Measurements from ENCODE around the gene FAM50A.

The FAM50A gene

DNA sequence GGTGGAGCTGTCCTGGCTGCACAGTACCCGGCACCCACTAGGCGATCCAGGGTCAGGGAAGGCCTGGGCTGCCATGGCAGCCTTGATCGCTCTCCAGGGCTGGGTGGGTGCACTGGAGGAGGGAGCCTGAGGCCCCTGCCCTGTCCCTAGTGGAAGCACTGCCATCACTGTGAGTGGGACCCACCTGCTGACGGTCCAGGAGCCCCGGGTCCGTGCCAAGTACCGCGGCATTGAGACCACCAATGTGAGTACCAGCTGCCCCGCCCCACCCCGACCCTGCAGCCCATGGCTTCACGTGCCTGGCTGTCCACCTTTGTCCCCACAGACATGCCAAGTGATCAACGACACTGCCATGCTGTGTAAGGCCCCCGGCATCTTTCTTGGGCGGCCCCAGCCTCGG is 23.0 kb downstream of the FAM50A start:
- Histone ChIP-seq H3K4me3 (ENCODE audit: severe bottlenecking) (no peak overlapping the region), H3K36me3 (ENCODE audit: low read depth) (peaks cover 6% of the 10 kb centered on the region), H3K27ac (ENCODE audit: poor library complexity, severe bottlenecking) (no peak overlapping the region), H3K27me3 (ENCODE audit: insufficient read depth, poor library complexity, severe bottlenecking) (no peaks in the 10 kb centered on the region), H3K9me3 (ENCODE audit: severe bottlenecking) (no peaks in the 10 kb centered on the region), H3K4me1 (ENCODE audit: insufficient read depth, poor library complexity, severe bottlenecking) (no peaks in the 10 kb centered on the region)
- TF ChIP-seq CTCF (IDR thresholded peaks at IDR 0.05; ENCODE audit: poor library complexity, severe bottlenecking), result no peak
- ATAC-seq (ENCODE audit: low read depth), result no peak
- no peak for DNase-seq (ENCODE audit: low spot score)

DNA sequence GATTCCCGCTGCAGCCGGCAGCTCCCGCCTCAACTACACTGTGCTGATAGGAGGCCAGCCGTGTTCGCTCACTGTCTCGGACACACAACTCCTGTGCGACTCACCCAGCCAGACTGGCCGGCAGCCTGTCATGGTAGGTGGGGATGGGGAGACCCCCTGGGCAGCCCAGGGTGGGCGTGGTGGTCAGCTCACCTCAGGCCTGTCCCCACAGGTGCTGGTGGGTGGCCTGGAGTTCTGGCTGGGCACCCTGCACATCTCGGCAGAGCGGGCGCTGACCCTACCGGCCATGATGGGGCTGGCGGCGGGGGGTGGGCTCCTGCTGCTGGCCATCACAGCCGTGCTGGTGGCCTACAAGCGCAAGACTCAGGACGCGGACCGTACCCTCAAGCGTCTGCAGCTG is 23.6 kb downstream of the FAM50A start:
- Histone ChIP-seq H3K4me1 (ENCODE audit: insufficient read depth, poor library complexity, severe bottlenecking) (no peaks in the 10 kb centered on the region), H3K36me3 (ENCODE audit: low read depth) (peaks cover 3% of the 10 kb centered on the region; the same call in 1 of the 2 replicates), H3K4me3 (ENCODE audit: severe bottlenecking) (no peak overlapping the region), H3K27me3 (ENCODE audit: insufficient read depth, poor library complexity, severe bottlenecking) (no peaks in the 10 kb centered on the region), H3K9me3 (ENCODE audit: severe bottlenecking) (no peaks in the 10 kb centered on the region), H3K27ac (ENCODE audit: poor library complexity, severe bottlenecking) (no peak overlapping the region)
- DNase-seq (ENCODE audit: low spot score), result no peak
- TF ChIP-seq CTCF (IDR thresholded peaks at IDR 0.05; ENCODE audit: poor library complexity, severe bottlenecking), result no peak
- no peak for ATAC-seq (ENCODE audit: low read depth)

DNA sequence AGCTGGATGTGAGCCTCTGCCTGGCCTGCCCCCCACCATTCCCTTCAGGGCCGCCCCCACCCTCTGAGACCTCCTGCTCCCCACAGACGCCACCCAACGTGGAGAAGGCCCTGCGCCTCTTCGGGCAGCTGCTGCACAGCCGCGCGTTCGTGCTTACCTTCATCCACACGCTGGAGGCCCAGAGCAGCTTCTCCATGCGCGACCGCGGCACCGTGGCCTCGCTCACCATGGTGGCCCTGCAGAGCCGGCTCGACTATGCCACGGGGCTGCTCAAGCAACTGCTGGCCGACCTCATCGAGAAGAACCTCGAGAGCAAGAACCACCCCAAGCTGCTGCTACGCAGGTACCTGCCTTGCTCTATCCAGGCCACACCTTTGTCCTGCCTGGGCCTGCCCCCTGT is 24.3 kb downstream of the FAM50A start:
- Histone ChIP-seq H3K27me3 (ENCODE audit: insufficient read depth, poor library complexity, severe bottlenecking) (no peaks in the 10 kb centered on the region), H3K4me3 (ENCODE audit: severe bottlenecking) (no peak overlapping the region), H3K4me1 (ENCODE audit: insufficient read depth, poor library complexity, severe bottlenecking) (no peaks in the 10 kb centered on the region), H3K27ac (ENCODE audit: poor library complexity, severe bottlenecking) (no peak overlapping the region), H3K36me3 (ENCODE audit: low read depth) (0 out of 2 replicates have a peak, but pooled peaks cover 3% of the 10 kb centered on the region), H3K9me3 (ENCODE audit: severe bottlenecking) (no peaks in the 10 kb centered on the region)
- no peak for TF ChIP-seq CTCF (IDR thresholded peaks at IDR 0.05; ENCODE audit: poor library complexity, severe bottlenecking)
- DNase-seq (ENCODE audit: low spot score) (no peak), ATAC-seq (ENCODE audit: low read depth) (no peak)

DNA sequence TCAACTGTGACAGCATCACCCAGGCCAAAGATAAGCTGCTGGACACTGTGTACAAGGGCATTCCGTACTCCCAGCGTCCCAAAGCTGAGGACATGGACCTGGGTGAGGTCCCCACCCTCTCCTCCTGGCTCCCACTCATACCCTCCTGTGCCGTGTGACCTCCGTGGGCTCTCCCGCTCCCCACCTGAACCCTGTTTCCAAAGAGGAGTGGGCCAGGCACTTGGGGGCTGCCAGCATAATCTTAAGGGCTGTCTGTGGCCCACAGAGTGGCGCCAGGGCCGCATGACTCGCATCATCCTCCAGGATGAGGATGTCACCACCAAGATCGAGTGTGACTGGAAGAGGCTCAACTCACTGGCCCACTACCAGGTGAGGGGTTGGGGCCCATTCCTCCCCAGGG is 25.2 kb downstream of the FAM50A start:
- ATAC-seq (ENCODE audit: low read depth), result no peak

More for the DNA sequence above, 25.2 kb downstream of the FAM50A start:
- Histone ChIP-seq H3K9me3 (ENCODE audit: severe bottlenecking) (no peaks in the 10 kb centered on the region), H3K27me3 (ENCODE audit: insufficient read depth, poor library complexity, severe bottlenecking) (no peaks in the 10 kb centered on the region), H3K36me3 (ENCODE audit: low read depth) (0 out of 2 replicates have a peak, but pooled peaks cover 3% of the 10 kb centered on the region), H3K4me3 (ENCODE audit: severe bottlenecking) (no peak overlapping the region), H3K4me1 (ENCODE audit: insufficient read depth, poor library complexity, severe bottlenecking) (no peaks in the 10 kb centered on the region), H3K27ac (ENCODE audit: poor library complexity, severe bottlenecking) (no peak overlapping the region)
- DNase-seq (ENCODE audit: low spot score), result no peak
- TF ChIP-seq CTCF (IDR thresholded peaks at IDR 0.05; ENCODE audit: poor library complexity, severe bottlenecking), result no peak

All from RWPE2 (cell line).